Dendritic cell treated with granulocyte-macrophage colony-stimulating factor and Interleukin-4, amounts not matched to agents 40 ng/mL and 50 ng/mL, for 4 days (primary cell): ENCODE results near the gene EGFL7.
A peak's percentile ranks its signal among the peaks of the same experiment; 100 is the strongest.

Experiments used
- H3K27ac Mint-ChIP-seq: one replicate; pipeline ENCODE4 v1.8.0; 2022; ENCODE audit warnings: mild to moderate bottlenecking, mixed read lengths
- H3K27me3 Mint-ChIP-seq: one replicate; pipeline ENCODE4 v1.8.0; 2022; ENCODE audit warnings: mild to moderate bottlenecking, mixed read lengths
- H3K36me3 Mint-ChIP-seq: one replicate; pipeline ENCODE4 v1.8.0; 2022; ENCODE audit warnings: low read depth, mixed read lengths
- H3K4me1 Mint-ChIP-seq: one replicate; pipeline ENCODE4 v1.8.0; 2022; ENCODE audit warnings: low read depth, mixed read lengths
- H3K4me3 Mint-ChIP-seq: one replicate; pipeline ENCODE4 v1.8.0; 2022; ENCODE audit warnings: mild to moderate bottlenecking, moderate library complexity, mixed read lengths
- H3K9me3 Mint-ChIP-seq: one replicate; pipeline ENCODE4 v1.8.0; 2022; ENCODE audit warnings: mixed read lengths
- intact Hi-C: fragments of 100-400 bp; cut with micrococcal nuclease; formaldehyde crosslinking; loops from one replicate; pipeline ENCODE4 v1.15.0; 2022

Gene EGFL7

GRCh38 chr9:136621019-136621733, 41.5 kb upstream of the EGFL7 start:
- H3K4me1 Mint-ChIP-seq = peaks cover 71% of the 10 kb centered on the region
- H3K27me3 Mint-ChIP-seq = peaks cover 53% of the 10 kb centered on the region
- H3K27ac Mint-ChIP-seq = peak overlapping the region; percentile 34
- H3K36me3 Mint-ChIP-seq = no peaks in the 10 kb centered on the region
- H3K4me3 Mint-ChIP-seq = no peak overlapping the region
- intact Hi-C loops = no loop called here
- H3K9me3 Mint-ChIP-seq = no peaks in the 10 kb centered on the region

- intact Hi-C loops = no loop called here
- H3K4me3 Mint-ChIP-seq = no peak overlapping the region
- H3K4me1 Mint-ChIP-seq = peaks cover 66% of the 10 kb centered on the region
- H3K36me3 Mint-ChIP-seq = no peaks in the 10 kb centered on the region
- peak overlapping the region; percentile 72 for H3K27ac Mint-ChIP-seq
- peaks cover 52% of the 10 kb centered on the region for H3K27me3 Mint-ChIP-seq
- H3K9me3 Mint-ChIP-seq = no peaks in the 10 kb centered on the region
Observed at GRCh38 chr9:136621734-136622093, 41.0 kb upstream of the EGFL7 start.

DNA sequence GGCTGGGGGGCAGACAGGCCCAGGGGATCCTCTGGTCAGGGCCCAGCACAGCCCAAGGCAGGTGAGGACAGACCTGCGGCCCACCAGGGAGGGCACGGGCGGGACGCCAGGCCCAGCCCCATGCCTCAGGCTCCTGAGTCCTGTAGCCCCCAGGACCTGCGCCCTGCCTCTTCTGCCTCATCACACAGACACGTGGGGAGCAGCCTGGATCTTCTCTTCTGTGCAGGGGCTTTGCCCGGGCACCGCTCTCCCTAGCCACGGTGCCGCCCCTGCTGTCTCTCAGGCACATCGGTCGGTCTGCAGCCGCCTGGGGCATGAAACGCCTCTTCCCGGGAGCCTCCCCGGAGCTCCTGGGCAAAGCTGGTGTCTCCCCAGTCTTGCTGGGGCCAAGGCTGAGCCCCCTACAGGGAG, 40.2 kb upstream of the EGFL7 start:
- no peak overlapping the region for H3K4me3 Mint-ChIP-seq
- no peaks in the 10 kb centered on the region for H3K36me3 Mint-ChIP-seq
- no peaks in the 10 kb centered on the region for H3K9me3 Mint-ChIP-seq
- H3K27me3 Mint-ChIP-seq = peaks cover 50% of the 10 kb centered on the region
- intact Hi-C loops = no loop called here
- H3K27ac Mint-ChIP-seq = peak overlapping the region; percentile 72
- peaks cover 58% of the 10 kb centered on the region for H3K4me1 Mint-ChIP-seq

GRCh38 chr9:136623016-136623841, 39.5 kb upstream of the EGFL7 start:
- Mint-ChIP-seq H3K4me1 (peaks cover 53% of the 10 kb centered on the region), H3K27me3 (peaks cover 51% of the 10 kb centered on the region), H3K27ac (peak overlapping the region; percentile 57), H3K9me3 (no peaks in the 10 kb centered on the region), H3K4me3 (no peak overlapping the region), H3K36me3 (no peaks in the 10 kb centered on the region)
- intact Hi-C loops = no loop called here

- H3K36me3 Mint-ChIP-seq = no peaks in the 10 kb centered on the region
- no peak overlapping the region for H3K27ac Mint-ChIP-seq
- H3K27me3 Mint-ChIP-seq = peaks cover 53% of the 10 kb centered on the region
- intact Hi-C loops = no loop called here
- H3K9me3 Mint-ChIP-seq = no peaks in the 10 kb centered on the region
- peaks cover 50% of the 10 kb centered on the region for H3K4me1 Mint-ChIP-seq
- H3K4me3 Mint-ChIP-seq = no peak overlapping the region
Observed at GRCh38 chr9:136623842-136624183, 38.9 kb upstream of the EGFL7 start.

DNA sequence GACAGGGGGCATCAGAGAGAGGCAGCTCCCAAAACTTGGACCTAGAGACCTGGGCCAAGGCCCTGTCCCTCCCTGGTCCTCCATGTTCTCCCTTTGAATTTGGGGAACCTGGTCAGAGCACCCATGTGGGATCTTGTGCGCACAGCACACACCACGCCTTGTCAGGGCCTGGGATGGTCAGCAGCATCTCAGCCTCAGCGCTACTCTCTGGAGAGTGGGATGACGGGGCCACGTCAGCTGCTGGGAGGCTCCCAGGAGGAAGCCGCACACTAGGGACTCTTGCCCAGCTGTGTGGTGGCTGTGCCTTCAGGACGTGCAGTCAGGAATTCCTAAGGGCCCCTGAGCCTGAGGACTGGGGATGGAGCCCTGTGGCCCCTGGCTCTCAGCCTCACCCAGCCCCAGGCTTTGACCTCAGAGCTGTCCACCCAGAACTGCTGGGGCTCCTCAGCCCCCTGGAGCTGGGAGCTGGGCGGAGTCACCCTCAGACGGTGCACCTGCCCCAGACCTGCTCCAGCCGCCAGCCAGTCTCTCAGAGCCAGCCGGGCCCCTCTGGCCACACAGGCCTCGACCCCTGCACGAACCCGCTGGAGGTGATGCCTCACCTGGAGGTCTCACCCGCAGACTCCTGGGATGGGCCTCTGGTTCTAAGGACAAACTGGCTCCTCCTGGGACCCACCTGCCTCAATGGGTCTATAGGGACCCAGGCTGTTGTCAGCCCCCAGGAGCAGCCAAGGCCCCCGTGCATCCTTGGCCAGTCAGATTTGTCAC, 38.3 kb upstream of the EGFL7 start:
- Mint-ChIP-seq H3K27ac (no peak overlapping the region), H3K36me3 (no peaks in the 10 kb centered on the region), H3K27me3 (peaks cover 55% of the 10 kb centered on the region), H3K4me3 (no peak overlapping the region), H3K4me1 (peaks cover 44% of the 10 kb centered on the region), H3K9me3 (no peaks in the 10 kb centered on the region)
- intact Hi-C loops = no loop called here

DNA sequence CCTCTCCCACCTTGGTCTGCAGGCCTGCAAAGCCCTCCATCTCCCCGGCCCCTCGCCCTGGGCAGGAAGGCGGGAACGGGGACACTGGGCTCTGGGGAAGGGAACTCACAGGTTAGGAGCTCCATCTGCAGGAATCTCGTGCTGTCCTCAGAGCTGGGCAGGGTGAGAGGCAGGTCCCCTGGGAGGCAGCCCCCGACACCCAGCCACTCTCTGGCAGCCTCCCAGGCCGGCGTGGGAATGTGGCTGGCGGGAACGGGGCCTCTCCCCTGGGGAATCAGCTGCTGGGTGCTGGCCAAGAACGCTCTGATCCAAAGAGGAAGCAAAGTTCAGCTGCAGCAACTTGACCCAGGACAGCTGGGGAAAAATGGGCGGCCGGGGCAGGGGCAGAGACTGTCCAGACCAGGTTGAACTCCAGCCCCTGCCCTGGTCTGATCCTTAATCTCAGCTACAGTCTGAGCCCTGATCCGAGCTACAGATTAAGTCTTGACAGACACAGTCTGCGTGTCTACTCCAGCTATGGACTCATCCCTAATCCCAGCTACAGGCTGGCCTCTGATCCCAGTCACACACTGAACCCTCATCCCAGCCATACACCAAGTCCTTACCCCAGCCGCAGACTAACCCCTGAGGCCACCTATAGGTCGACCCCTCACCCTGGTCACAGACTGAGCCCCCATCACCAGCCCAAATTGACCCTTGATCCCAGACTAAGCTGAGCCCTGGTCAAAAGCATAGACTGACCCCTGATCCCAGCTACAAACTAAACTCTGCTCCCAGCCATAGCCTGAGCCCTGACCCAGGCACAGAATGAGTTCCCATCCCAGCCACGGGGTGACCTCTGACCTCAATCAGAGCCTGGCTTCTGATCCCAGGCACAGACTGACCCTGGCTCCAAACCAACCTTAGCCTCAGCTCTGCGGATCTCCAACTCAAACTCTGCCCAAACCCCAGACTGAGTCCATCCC, 37.3 kb upstream of the EGFL7 start:
- H3K27ac Mint-ChIP-seq = peak overlapping the region; percentile 39
- no peaks in the 10 kb centered on the region for H3K36me3 Mint-ChIP-seq
- peaks cover 64% of the 10 kb centered on the region for H3K27me3 Mint-ChIP-seq

GRCh38 chr9:136626066-136626725, 36.5 kb upstream of the EGFL7 start:
- H3K27me3 Mint-ChIP-seq = peaks cover 62% of the 10 kb centered on the region
- H3K4me3 Mint-ChIP-seq = no peak overlapping the region
- no peaks in the 10 kb centered on the region for H3K36me3 Mint-ChIP-seq
- intact Hi-C loops = no loop called here
- H3K9me3 Mint-ChIP-seq = no peaks in the 10 kb centered on the region
- H3K27ac Mint-ChIP-seq = peak overlapping the region; percentile 39
- peaks cover 36% of the 10 kb centered on the region for H3K4me1 Mint-ChIP-seq

More for the DNA sequence above, 37.3 kb upstream of the EGFL7 start:
- Mint-ChIP-seq H3K9me3 (no peaks in the 10 kb centered on the region), H3K4me3 (no peak overlapping the region), H3K4me1 (peaks cover 36% of the 10 kb centered on the region)
- intact Hi-C loops = no loop called here

DNA sequence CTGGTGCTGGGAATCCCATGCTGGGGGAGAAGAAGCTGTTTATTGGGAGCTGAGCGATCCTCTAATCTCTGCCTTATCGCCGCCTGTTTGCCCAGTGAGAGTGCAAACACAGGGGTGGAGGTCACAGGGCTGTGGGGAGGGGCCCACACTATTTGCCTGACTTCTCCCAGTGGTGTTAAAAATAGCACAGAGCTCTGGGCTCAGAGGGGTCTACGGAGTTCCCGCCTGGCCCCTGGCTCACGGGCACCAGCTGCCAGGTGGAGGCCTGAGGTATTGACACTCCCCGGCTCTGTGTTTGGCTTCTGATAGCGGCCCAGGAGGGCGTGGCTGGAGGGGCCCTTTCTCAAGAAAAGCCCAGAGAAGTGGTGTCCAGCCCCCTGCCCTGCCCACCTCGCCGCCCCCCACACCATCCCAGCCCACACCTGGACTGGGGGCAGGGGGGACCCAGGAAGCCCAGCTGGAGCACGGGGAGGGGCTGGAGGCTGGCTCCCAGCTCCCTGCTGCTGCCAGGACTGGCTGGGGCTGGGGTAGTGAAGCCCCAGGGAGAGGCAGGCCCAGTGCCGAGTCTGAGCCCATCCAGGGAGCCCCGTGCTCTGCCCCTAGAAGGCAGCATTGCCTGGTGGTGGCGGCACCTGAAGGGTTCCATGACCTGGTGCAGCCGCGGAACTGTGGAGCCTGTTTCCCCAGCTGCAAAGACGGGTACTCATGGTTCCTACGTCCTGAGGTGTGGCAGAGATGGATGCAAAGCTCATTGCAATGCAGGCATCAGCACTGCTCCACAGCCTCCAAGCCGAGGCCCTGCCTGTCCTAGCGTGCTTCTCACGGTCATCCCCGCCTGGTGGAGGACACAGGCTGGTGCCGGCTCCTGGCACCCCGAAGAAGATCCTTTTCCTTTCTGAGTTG, 35.7 kb upstream of the EGFL7 start:
- peaks cover 34% of the 10 kb centered on the region for H3K4me1 Mint-ChIP-seq
- H3K9me3 Mint-ChIP-seq = no peaks in the 10 kb centered on the region
- no peak overlapping the region for H3K4me3 Mint-ChIP-seq
- no peak overlapping the region for H3K27ac Mint-ChIP-seq
- intact Hi-C loops = no loop called here
- H3K27me3 Mint-ChIP-seq = peaks cover 54% of the 10 kb centered on the region
- H3K36me3 Mint-ChIP-seq = no peaks in the 10 kb centered on the region

- Mint-ChIP-seq H3K9me3 (no peaks in the 10 kb centered on the region), H3K27me3 (peaks cover 47% of the 10 kb centered on the region), H3K36me3 (no peaks in the 10 kb centered on the region), H3K4me3 (no peak overlapping the region), H3K27ac (no peak overlapping the region), H3K4me1 (peaks cover 27% of the 10 kb centered on the region)
- intact Hi-C loops = no loop called here
Observed at GRCh38 chr9:136627703-136628102, 35.0 kb upstream of the EGFL7 start.

DNA sequence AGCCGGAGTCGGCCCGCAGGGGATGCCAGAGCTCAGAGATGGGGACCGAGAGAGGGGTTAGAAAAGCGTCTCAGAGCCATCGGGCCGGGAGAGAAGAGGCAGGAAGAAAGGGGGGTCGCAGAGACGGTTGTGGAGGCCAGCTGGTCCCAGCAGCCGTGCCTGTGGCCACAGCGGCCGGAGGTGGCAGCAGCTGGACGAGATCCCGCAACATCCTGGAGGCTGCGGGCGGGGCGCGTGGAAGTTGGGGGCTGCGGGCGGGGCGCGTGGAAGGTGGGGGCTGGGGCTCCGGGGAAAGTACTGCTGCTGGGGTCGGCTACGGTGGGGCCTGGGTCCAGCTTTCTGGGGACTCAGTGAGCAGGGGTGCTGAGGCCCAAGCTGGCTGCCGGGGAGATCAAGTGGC, 34.4 kb upstream of the EGFL7 start:
- H3K9me3 Mint-ChIP-seq = no peaks in the 10 kb centered on the region
- peaks cover 22% of the 10 kb centered on the region for H3K4me1 Mint-ChIP-seq
- H3K27ac Mint-ChIP-seq = peak overlapping the region; percentile 45
- H3K36me3 Mint-ChIP-seq = no peaks in the 10 kb centered on the region
- intact Hi-C loops = no loop called here
- peaks cover 43% of the 10 kb centered on the region for H3K27me3 Mint-ChIP-seq
- no peak overlapping the region for H3K4me3 Mint-ChIP-seq
